HG02840 (cell line): Measurements from ENCODE around the gene TRPV3.
"Not testable (repeated sequence)": the region's sequence is repeated elsewhere in the genome, so short reads cannot be mapped to it uniquely, and the experiment has no call there.

ENCODE experiments used
- ATAC-seq: cut with Tn5 transposase; IDR thresholded peaks from one replicate; pipeline ENCODE4 v1.9.1; 2021; ENCODE audit warnings: mild to moderate bottlenecking, moderate library complexity, moderate number of reproducible peaks; ENCODE audit not compliant: unreplicated experiment, low FRiP score

The TRPV3 gene

GRCh38 chr17:3482852-3483251 is 74.8 kb downstream of the TRPV3 start:
- ATAC-seq: no peak

- ATAC-seq: no peak
These were observed 77.6 kb downstream of the TRPV3 start for GRCh38 chr17:3479988-3480387.

- ATAC-seq: no peak
These were observed 81.6 kb downstream of the TRPV3 start, which contains the start of gene ASPA for GRCh38 chr17:3475812-3476610. Gene ASPA (plus strand): TSS chr17:3475997. CDS start chr17:3476160, 163 bp downstream.

- no peak for ATAC-seq
These were observed 82.3 kb downstream of the TRPV3 start for GRCh38 chr17:3475251-3475685.

- ATAC-seq: no peak
These were observed 83.4 kb downstream of the TRPV3 start for GRCh38 chr17:3474212-3474611.

GRCh38 chr17:3472137-3472536 is 85.5 kb downstream of the TRPV3 start:
- ATAC-seq: no peak

GRCh38 chr17:3471599-3471998 is 86.0 kb downstream of the TRPV3 start, which contains the start of gene SPATA22:
Gene SPATA22 (minus strand): TSS chr17:3471819. CDS start chr17:3469325, 2,494 bp downstream.
- no peak for ATAC-seq

GRCh38 chr17:3469529-3469928 is 88.1 kb downstream of the TRPV3 start:
- ATAC-seq: no peak

GRCh38 chr17:3466355-3466754 is 91.3 kb downstream of the TRPV3 start:
- not testable (repeated sequence) for ATAC-seq
